DND-41 (cell line): ENCODE data around the gene DCAF16.

Experiments used
- EZH2 ChIP-seq: IDR thresholded peaks from 3 replicates; pipeline ENCODE4 v1.6.1; 2012; ENCODE audit warnings: borderline replicate concordance, low read depth, mild to moderate bottlenecking, moderate library complexity, low read length, inconsistent platforms; ENCODE audit not compliant: severe bottlenecking
- TF ChIP-seq, protein P1 (sequence below): IDR thresholded peaks from 2 replicates; pipeline ENCODE4 v1.5.1; 2012; ENCODE audit warnings: borderline replicate concordance, low read length, moderate library complexity, mild to moderate bottlenecking; ENCODE audit not compliant: poor library complexity, severe bottlenecking; ENCODE audit errors: extremely low read depth

DNA sequence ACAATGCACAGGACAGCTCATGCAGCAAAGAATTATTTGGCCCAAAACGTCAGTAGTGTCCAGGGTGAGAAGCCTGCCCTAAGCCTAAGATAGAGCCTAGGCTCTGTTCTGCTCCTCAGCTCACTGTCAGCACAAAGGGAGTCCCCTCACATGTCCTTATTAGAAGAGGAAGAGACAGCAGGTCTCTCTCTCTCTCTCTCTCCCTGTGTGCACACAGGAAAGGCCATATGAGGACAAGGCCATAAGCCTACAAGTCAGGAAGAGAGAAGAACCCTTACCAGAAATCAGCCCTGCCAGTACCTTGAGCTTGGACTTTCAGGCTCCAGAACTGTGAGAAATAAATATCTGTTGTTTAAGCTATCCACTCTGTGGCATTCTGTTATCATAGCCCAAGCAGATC, 49.5 kb downstream of the DCAF16 start:
- TF ChIP-seq, protein P1, sequence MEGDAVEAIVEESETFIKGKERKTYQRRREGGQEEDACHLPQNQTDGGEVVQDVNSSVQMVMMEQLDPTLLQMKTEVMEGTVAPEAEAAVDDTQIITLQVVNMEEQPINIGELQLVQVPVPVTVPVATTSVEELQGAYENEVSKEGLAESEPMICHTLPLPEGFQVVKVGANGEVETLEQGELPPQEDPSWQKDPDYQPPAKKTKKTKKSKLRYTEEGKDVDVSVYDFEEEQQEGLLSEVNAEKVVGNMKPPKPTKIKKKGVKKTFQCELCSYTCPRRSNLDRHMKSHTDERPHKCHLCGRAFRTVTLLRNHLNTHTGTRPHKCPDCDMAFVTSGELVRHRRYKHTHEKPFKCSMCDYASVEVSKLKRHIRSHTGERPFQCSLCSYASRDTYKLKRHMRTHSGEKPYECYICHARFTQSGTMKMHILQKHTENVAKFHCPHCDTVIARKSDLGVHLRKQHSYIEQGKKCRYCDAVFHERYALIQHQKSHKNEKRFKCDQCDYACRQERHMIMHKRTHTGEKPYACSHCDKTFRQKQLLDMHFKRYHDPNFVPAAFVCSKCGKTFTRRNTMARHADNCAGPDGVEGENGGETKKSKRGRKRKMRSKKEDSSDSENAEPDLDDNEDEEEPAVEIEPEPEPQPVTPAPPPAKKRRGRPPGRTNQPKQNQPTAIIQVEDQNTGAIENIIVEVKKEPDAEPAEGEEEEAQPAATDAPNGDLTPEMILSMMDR = no peak
- no peak for TF ChIP-seq EZH2
